IMR-90 (cell line): ENCODE results near the gene STAT4. TPM values are rescaled to one million over a fixed set of nuclear protein-coding genes. Genes with fewer than 3 reads are reported as not detected.

Source experiments
- ATAC-seq: fragments of 200-7000 bp; cut with Tn5 transposase; 2 replicates; pipeline ENCODE4 v1.9.1; 2020; ENCODE audit warnings: low read depth, mild to moderate bottlenecking, moderate library complexity
- BruUV-seq: library from RNA; stranded (reverse); fragments of 400-500 nt; replicated peaks from 2 replicates; lab custom pipeline; 2021; lab: Mats Ljungman, UMichigan
- CTCF ChIA-PET: fragments of 300-600 bp; formaldehyde crosslinking; extraction: SDS; loops from one replicate; lab custom pipeline; 2021; ENCODE audit warnings: antibody characterized with exemption; lab: Yijun Ruan, JAX
- POLR2A ChIA-PET: fragments of 300-600 bp; sonication (Branson Sonifier 250); formaldehyde crosslinking; loops from one replicate; lab custom pipeline; 2022; ENCODE audit warnings: antibody characterized with exemption; ENCODE audit not compliant: unreplicated experiment; lab: Charles Lee
- DNase-seq: peaks from one replicate; pipeline ENCODE4 v3.0.0; 2013
- H2AFZ ChIP-seq: replicated peaks from 2 replicates; pipeline ENCODE3; 2013; ENCODE audit warnings: low read length, mild to moderate bottlenecking; ENCODE audit not compliant: poor library complexity
- H2AK5ac ChIP-seq: 2 replicates; pipeline ENCODE4 v1.6.1; 2013; ENCODE audit warnings: low read depth, low read length, inconsistent platforms
- H2AK9ac ChIP-seq: replicated peaks from 2 replicates; pipeline ENCODE3; 2013; ENCODE audit warnings: mild to moderate bottlenecking, low read depth, low read length, moderate library complexity; ENCODE audit not compliant: poor library complexity
- H2BK120ac ChIP-seq: 2 replicates; pipeline ENCODE4 v1.6.1; 2013; ENCODE audit warnings: low read depth, low read length, inconsistent platforms
- H2BK15ac ChIP-seq: 3 replicates; pipeline ENCODE4 v1.6.1; 2013; ENCODE audit warnings: low read depth, low read length, inconsistent platforms
- H2BK20ac ChIP-seq: 2 replicates; pipeline ENCODE4 v1.6.1; 2013; ENCODE audit warnings: low read depth, mild to moderate bottlenecking, inconsistent platforms, low read length, moderate library complexity
- H2BK5ac ChIP-seq: 2 replicates; pipeline ENCODE4 v1.6.1; 2013; ENCODE audit warnings: mild to moderate bottlenecking, low read depth, low read length, inconsistent platforms; ENCODE audit not compliant: poor library complexity, severe bottlenecking
- H3K14ac ChIP-seq: replicated peaks from 2 replicates; pipeline ENCODE4 v1.6.1; 2013; ENCODE audit warnings: low read depth, low read length, inconsistent platforms
- H3K18ac ChIP-seq: 2 replicates; pipeline ENCODE4 v1.6.1; 2013; ENCODE audit warnings: low read depth, low read length, control low read depth
- H3K23ac ChIP-seq: 2 replicates; pipeline ENCODE4 v1.6.1; 2013; ENCODE audit warnings: low read depth, low read length, inconsistent platforms
- H3K27ac ChIP-seq: 2 replicates; pipeline ENCODE4 v1.5.1; 2013; ENCODE audit warnings: mild to moderate bottlenecking, control low read depth, low read length; ENCODE audit not compliant: insufficient read depth
- H3K27me3 ChIP-seq: 2 replicates; pipeline ENCODE4 v1.6.1; 2013; ENCODE audit warnings: low read length; ENCODE audit not compliant: control insufficient read depth, insufficient read depth
- H3K36me3 ChIP-seq: 2 replicates; pipeline ENCODE4 v1.6.1; 2013; ENCODE audit warnings: low read length, mixed read lengths; ENCODE audit not compliant: control insufficient read depth, insufficient read depth
- H3K4ac ChIP-seq: 2 replicates; pipeline ENCODE4 v1.6.1; 2013; ENCODE audit warnings: low read depth, low read length, inconsistent platforms
- H3K4me1 ChIP-seq: 2 replicates; pipeline ENCODE4 v1.6.1; 2013; ENCODE audit warnings: low read length, mixed read lengths; ENCODE audit not compliant: control insufficient read depth, insufficient read depth
- H3K4me2 ChIP-seq: 2 replicates; pipeline ENCODE4 v1.6.1; 2013; ENCODE audit warnings: low read depth, mild to moderate bottlenecking, control low read depth, low read length, moderate library complexity
- H3K4me3 ChIP-seq: 2 replicates; pipeline ENCODE4 v1.5.1; 2013; ENCODE audit warnings: low read depth, mild to moderate bottlenecking, control low read depth, low read length, moderate library complexity; ENCODE audit not compliant: insufficient read depth
- H3K56ac ChIP-seq: 2 replicates; pipeline ENCODE4 v1.6.1; 2013; ENCODE audit warnings: low read length, inconsistent platforms; ENCODE audit not compliant: insufficient read depth; ENCODE audit errors: extremely low read depth
- H3K79me1 ChIP-seq, 2 experiments: 2 replicates each; pipeline ENCODE4 v1.6.1; 2013; ENCODE audit warnings: low read length in 2 of 2, inconsistent platforms in 1 of 2, low read depth in 1 of 2
- H3K9ac ChIP-seq: 2 replicates; pipeline ENCODE4 v1.6.1; 2013; ENCODE audit warnings: low read depth, low read length, control low read depth
- H3K9me1 ChIP-seq: 2 replicates; pipeline ENCODE4 v1.6.1; 2013; ENCODE audit warnings: low read length, inconsistent platforms; ENCODE audit not compliant: insufficient read depth
- H3K9me3 ChIP-seq: 2 replicates; pipeline ENCODE4 v1.6.1; 2013; ENCODE audit warnings: low read length; ENCODE audit not compliant: control insufficient read depth, insufficient read depth
- H4K20me1 ChIP-seq: 2 replicates; pipeline ENCODE4 v1.6.1; 2013; ENCODE audit warnings: low read length, inconsistent platforms; ENCODE audit not compliant: insufficient read depth
- H4K5ac ChIP-seq: 2 replicates; pipeline ENCODE4 v1.6.1; 2013; ENCODE audit warnings: mild to moderate bottlenecking, low read depth, low read length, control low read depth
- H4K8ac ChIP-seq, 2 experiments: 2 replicates each; pipeline ENCODE4 v1.6.1; 2013; ENCODE audit warnings: low read depth in 2 of 2, low read length in 2 of 2, control low read depth in 1 of 2, inconsistent platforms in 1 of 2
- H4K91ac ChIP-seq: 2 replicates; pipeline ENCODE4 v1.6.1; 2013; ENCODE audit warnings: low read depth, low read length, inconsistent platforms; ENCODE audit not compliant: insufficient read depth
- BHLHE40 ChIP-seq: fragments of 150-350 bp; IDR thresholded peaks from 2 replicates; pipeline ENCODE4 v1.6.1; 2016; ENCODE audit warnings: mild to moderate bottlenecking, low read depth, low read length
- CEBPB ChIP-seq: IDR thresholded peaks from 2 replicates; pipeline ENCODE4 v1.6.1; 2012; ENCODE audit warnings: low read depth, low read length, improper control_type of control experiment
- CHD1 ChIP-seq: IDR thresholded peaks from 2 replicates; pipeline ENCODE4 v1.6.1; 2012; ENCODE audit warnings: low read depth, low read length, improper control_type of control experiment
- FOS ChIP-seq: fragments of 150-350 bp; IDR thresholded peaks from 2 replicates; pipeline ENCODE4 v1.6.1; 2016; ENCODE audit warnings: low read depth, low read length
- MAFK ChIP-seq: IDR thresholded peaks from 2 replicates; pipeline ENCODE4 v1.6.1; 2012; ENCODE audit warnings: low read depth, low read length, improper control_type of control experiment
- MAZ ChIP-seq: IDR thresholded peaks from 2 replicates; pipeline ENCODE4 v1.6.1; 2012; ENCODE audit warnings: low read depth, mild to moderate bottlenecking, low read length, improper control_type of control experiment, moderate library complexity, borderline replicate concordance
- POLR2A ChIP-seq: IDR thresholded peaks from 2 replicates; pipeline ENCODE4 v1.6.1; 2012; ENCODE audit warnings: mild to moderate bottlenecking, low read depth, low read length
- RAD21 ChIP-seq: IDR thresholded peaks from 2 replicates; pipeline ENCODE4 v1.6.1; 2012; ENCODE audit warnings: low read length, improper control_type of control experiment
- RCOR1 ChIP-seq: IDR thresholded peaks from 2 replicates; pipeline ENCODE4 v1.6.1; 2012; ENCODE audit warnings: mild to moderate bottlenecking, low read length, improper control_type of control experiment; ENCODE audit not compliant: insufficient replicate concordance
- SMC3 ChIP-seq: fragments of 150-350 bp; IDR thresholded peaks from 2 replicates; pipeline ENCODE4 v1.6.1; 2016; ENCODE audit warnings: low read depth, mild to moderate bottlenecking, antibody characterized with exemption, low read length, moderate library complexity
- whole genome bisulfite sequencing, 2 experiments: methylation state at CpG; one replicate each; pipeline versions ENCODE4 v1.1.5 to v1.1.7; 2013; ENCODE audit warnings: missing lambda C conversion rate in 2 of 2; ENCODE audit not compliant: insufficient read length in 1 of 2; ENCODE audit errors: extremely low coverage in 2 of 2; 5-methylcytosine and 5-hydroxymethylcytosine counted together
- dilution Hi-C: fragments of 300-500 bp; cut with HindIII; formaldehyde crosslinking; loops from one replicate; pipeline ENCODE4 v1.14.3; 2018; ENCODE audit warnings: low sequenced_read_pairs; ENCODE audit not compliant: unreplicated experiment
- in situ Hi-C: fragments of 300-500 bp; cut with MboI; formaldehyde crosslinking; loops from 3 replicates; pipeline ENCODE4 v1.14.3; 2019; ENCODE audit warnings: low sequenced_read_pairs, inconsistent platforms, mixed read lengths
- intact Hi-C: fragments of 100-400 bp; cut with micrococcal nuclease; formaldehyde crosslinking; loops from 2 replicates; pipeline ENCODE4 v1.10.0; 2022
- polyA plus RNA-seq, 3 experiments: library from polyadenylated mRNA; depleted of rRNA; stranded (reverse); fragments of >200 nt; gene quantifications; 2 replicates each; pipeline ENCODE4 v1.2.3, GENCODE V29; 2012; ENCODE audit warnings: low replicate concordance in 1 of 3
- total RNA-seq: library from RNA; depleted of rRNA; stranded (reverse); fragments of >200 nt; gene quantifications from 2 replicates; pipeline ENCODE4 v1.2.3, GENCODE V29; 2012
- TF ChIP-seq, protein P1 (sequence below): fragments of 150-350 bp; IDR thresholded peaks from 2 replicates; pipeline ENCODE4 v1.6.1; 2016; ENCODE audit warnings: low read depth, mild to moderate bottlenecking, low read length, moderate library complexity, borderline replicate concordance
- TF ChIP-seq, protein P2 (sequence below): conservative IDR thresholded peaks from 2 replicates; pipeline ENCODE4 v1.5.1; 2012; ENCODE audit warnings: mild to moderate bottlenecking, low read depth, low read length, improper control_type of control experiment
- TF ChIP-seq, protein P3 (sequence below): fragments of 150-350 bp; IDR thresholded peaks from 2 replicates; pipeline ENCODE4 v1.6.1; 2017; ENCODE audit warnings: mild to moderate bottlenecking, antibody characterized with exemption, low read length, low read depth

STAT4 gene
- total and polyA plus RNA-seq, 2 of the 4 experiments (the other 2 are of a cell fraction), result 0.36 to 0.48 TPM

DNA sequence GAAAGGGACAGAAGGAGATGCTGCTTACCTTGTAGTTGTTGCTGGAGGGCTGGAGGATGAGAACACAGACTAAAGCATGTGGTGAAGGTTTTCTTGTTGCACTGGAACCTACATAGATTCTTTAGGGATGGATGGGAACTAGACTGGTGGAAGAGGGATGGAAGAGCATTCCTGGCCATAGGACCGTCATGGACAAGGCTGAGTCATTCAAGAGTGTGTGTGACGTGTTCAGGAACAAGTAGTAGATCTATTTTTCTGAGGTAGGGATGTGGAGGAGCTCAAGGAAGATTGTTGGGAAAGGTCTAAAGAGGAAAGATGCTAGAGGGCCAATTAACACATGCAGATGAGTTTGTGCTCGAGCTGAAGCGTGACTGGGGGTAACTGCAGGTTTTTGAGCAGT is 6.6 kb downstream of the STAT4 start:
- no peak overlapping the region for H4K8ac ChIP-seq
- H2AK9ac ChIP-seq, result no peak overlapping the region
- H2BK120ac ChIP-seq, result no peak overlapping the region
- no peaks in the 10 kb centered on the region for H3K4me1 ChIP-seq
- no peak for DNase-seq
- no peak for ATAC-seq
- no peak overlapping the region for H3K9ac ChIP-seq
- no peaks in the 10 kb centered on the region for H3K79me1 ChIP-seq
- in situ Hi-C loops (loop anchor here (25.0 kb wide), 1 partner anchor 357 kb away; no protein-coding TSS in a partner anchor), intact Hi-C loops (no loop called here), dilution Hi-C loops (no loop called here)
- H3K4ac ChIP-seq, result no peak overlapping the region
- no peaks in the 10 kb centered on the region for H3K27me3 ChIP-seq
- BruUV-seq, result no TSS peak
- no peaks in the 10 kb centered on the region for H3K9me3 ChIP-seq
- no peak overlapping the region for H2AFZ ChIP-seq
- TF ChIP-seq RCOR1 (no peak), CEBPB (no peak), FOS (no peak), MAFK (no peak), RAD21 (no peak), MAZ (no peak), CHD1 (no peak), POLR2A (no peak), SMC3 (no peak), BHLHE40 (no peak)
- TF ChIP-seq, protein P1, sequence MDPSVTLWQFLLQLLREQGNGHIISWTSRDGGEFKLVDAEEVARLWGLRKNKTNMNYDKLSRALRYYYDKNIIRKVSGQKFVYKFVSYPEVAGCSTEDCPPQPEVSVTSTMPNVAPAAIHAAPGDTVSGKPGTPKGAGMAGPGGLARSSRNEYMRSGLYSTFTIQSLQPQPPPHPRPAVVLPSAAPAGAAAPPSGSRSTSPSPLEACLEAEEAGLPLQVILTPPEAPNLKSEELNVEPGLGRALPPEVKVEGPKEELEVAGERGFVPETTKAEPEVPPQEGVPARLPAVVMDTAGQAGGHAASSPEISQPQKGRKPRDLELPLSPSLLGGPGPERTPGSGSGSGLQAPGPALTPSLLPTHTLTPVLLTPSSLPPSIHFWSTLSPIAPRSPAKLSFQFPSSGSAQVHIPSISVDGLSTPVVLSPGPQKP, result no peak
- TF ChIP-seq, protein P2, sequence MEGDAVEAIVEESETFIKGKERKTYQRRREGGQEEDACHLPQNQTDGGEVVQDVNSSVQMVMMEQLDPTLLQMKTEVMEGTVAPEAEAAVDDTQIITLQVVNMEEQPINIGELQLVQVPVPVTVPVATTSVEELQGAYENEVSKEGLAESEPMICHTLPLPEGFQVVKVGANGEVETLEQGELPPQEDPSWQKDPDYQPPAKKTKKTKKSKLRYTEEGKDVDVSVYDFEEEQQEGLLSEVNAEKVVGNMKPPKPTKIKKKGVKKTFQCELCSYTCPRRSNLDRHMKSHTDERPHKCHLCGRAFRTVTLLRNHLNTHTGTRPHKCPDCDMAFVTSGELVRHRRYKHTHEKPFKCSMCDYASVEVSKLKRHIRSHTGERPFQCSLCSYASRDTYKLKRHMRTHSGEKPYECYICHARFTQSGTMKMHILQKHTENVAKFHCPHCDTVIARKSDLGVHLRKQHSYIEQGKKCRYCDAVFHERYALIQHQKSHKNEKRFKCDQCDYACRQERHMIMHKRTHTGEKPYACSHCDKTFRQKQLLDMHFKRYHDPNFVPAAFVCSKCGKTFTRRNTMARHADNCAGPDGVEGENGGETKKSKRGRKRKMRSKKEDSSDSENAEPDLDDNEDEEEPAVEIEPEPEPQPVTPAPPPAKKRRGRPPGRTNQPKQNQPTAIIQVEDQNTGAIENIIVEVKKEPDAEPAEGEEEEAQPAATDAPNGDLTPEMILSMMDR, result no peak
- TF ChIP-seq, protein P3, sequence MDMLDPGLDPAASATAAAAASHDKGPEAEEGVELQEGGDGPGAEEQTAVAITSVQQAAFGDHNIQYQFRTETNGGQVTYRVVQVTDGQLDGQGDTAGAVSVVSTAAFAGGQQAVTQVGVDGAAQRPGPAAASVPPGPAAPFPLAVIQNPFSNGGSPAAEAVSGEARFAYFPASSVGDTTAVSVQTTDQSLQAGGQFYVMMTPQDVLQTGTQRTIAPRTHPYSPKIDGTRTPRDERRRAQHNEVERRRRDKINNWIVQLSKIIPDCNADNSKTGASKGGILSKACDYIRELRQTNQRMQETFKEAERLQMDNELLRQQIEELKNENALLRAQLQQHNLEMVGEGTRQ, result no peak
- POLR2A ChIA-PET, result no interaction called here
- no peak overlapping the region for H3K56ac ChIP-seq
- no peak overlapping the region for H3K14ac ChIP-seq
- H3K23ac ChIP-seq, result no peak overlapping the region
- H3K18ac ChIP-seq, result no peak overlapping the region
- H2BK15ac ChIP-seq, result no peak overlapping the region
- H2BK20ac ChIP-seq, result no peak overlapping the region
- no peak overlapping the region for H4K5ac ChIP-seq
- no peak overlapping the region for H3K4me2 ChIP-seq
- H4K91ac ChIP-seq, result no peak overlapping the region
- H3K9me1 ChIP-seq, result no peaks in the 10 kb centered on the region
- H2AK5ac ChIP-seq, result no peak overlapping the region
- CTCF ChIA-PET, result interaction anchor here (1.0 kb wide), 1 partner anchor 92 kb away, joined by 4 read pairs; no protein-coding TSS in a partner anchor
- 74% methylated on average over 2 of the region's 4 CpGs; no CpG with 5 or more reads in 1 of the 2 experiments for WGBS, 2 experiments
- H2BK5ac ChIP-seq, result no peak overlapping the region
- no peaks in the 10 kb centered on the region for H4K20me1 ChIP-seq
- no peak overlapping the region for H3K4me3 ChIP-seq
- H3K27ac ChIP-seq, result no peak overlapping the region
- no peaks in the 10 kb centered on the region for H3K36me3 ChIP-seq
